Amygdala (tissue), 56 donors: ENCODE data around the gene GMCL2.
"Not testable (repeated sequence)": the region's sequence is repeated elsewhere in the genome, so short reads cannot be mapped to it uniquely, and the experiment has no call there.

Experiments
- DNase-seq, 56 donors: peaks; one replicate each; lab custom pipeline; 2025; lab: John Stamatoyannopoulos, UW

The GMCL2 gene

GRCh38 chr5:178207917-178208280 lies 20.7 kb upstream of the GMCL2 start:
- no peak for DNase-seq

GRCh38 chr5:178207183-178207916 lies 20.2 kb upstream of the GMCL2 start:
- no peak for DNase-seq

GRCh38 chr5:178206166-178207101 lies 19.3 kb upstream of the GMCL2 start:
- no peak for DNase-seq

GRCh38 chr5:178205749-178206047 lies 18.5 kb upstream of the GMCL2 start:
- DNase-seq = no peak

- peak in 37 of 56 donors; percentile 12 to 65 (median 34) for DNase-seq
Measured at GRCh38 chr5:178204935-178205748, 18.0 kb upstream of the GMCL2 start.

- DNase-seq = peak; percentile 71 to 98 (median 92)
Measured at GRCh38 chr5:178204182-178204934, 17.2 kb upstream of the GMCL2 start, which contains the start of gene HNRNPAB. Gene HNRNPAB, plus strand, starts transcription at chr5:178204533. Its CDS starts 305 bp downstream, at chr5:178204838.

- no peak for DNase-seq
Measured at GRCh38 chr5:178203670-178204181, 16.6 kb upstream of the GMCL2 start.

GRCh38 chr5:178202541-178202940 lies 15.4 kb upstream of the GMCL2 start:
- DNase-seq = no peak

- no peak for DNase-seq
Measured at GRCh38 chr5:178201927-178202235, 14.7 kb upstream of the GMCL2 start.

- DNase-seq = no peak
Measured at GRCh38 chr5:178201221-178201926, 14.2 kb upstream of the GMCL2 start.

GRCh38 chr5:178199581-178200434 lies 12.6 kb upstream of the GMCL2 start:
- no peak for DNase-seq

GRCh38 chr5:178198706-178199105 lies 11.5 kb upstream of the GMCL2 start:
- DNase-seq = no peak

- DNase-seq = not testable (repeated sequence)
Measured at GRCh38 chr5:178198151-178198550, 11.0 kb upstream of the GMCL2 start.

- no peak for DNase-seq
Measured at GRCh38 chr5:178196986-178197385, 9.8 kb upstream of the GMCL2 start.

- DNase-seq = no peak
Measured at GRCh38 chr5:178196281-178196812, 9.2 kb upstream of the GMCL2 start.

- DNase-seq = no peak
Measured at GRCh38 chr5:178194026-178194425, 6.9 kb upstream of the GMCL2 start.

GRCh38 chr5:178193251-178193809 lies 6.2 kb upstream of the GMCL2 start:
- DNase-seq = no peak

- no peak for DNase-seq
Measured at GRCh38 chr5:178192787-178193186, 5.6 kb upstream of the GMCL2 start.
